NCI-H2171 treated with DMSO at 0.1 percent for 48 hours (cell line): Measurements from ENCODE around the gene ADI1.
"Not testable (repeated sequence)": the region's sequence is repeated elsewhere in the genome, so short reads cannot be mapped to it uniquely, and the experiment has no call there.

Experiments
- DNase-seq: peaks from one replicate; lab custom pipeline; 2025; lab: John Stamatoyannopoulos, UW

ADI1 gene

GRCh38 chr2:3493615-3494007 lies 25.7 kb downstream of the ADI1 start:
- DNase-seq = no peak

GRCh38 chr2:3492951-3493614 lies 26.2 kb downstream of the ADI1 start:
- DNase-seq = no peak

- not testable (repeated sequence) for DNase-seq
Observed at GRCh38 chr2:3492475-3492787, 26.9 kb downstream of the ADI1 start.

GRCh38 chr2:3491716-3492474 lies 27.4 kb downstream of the ADI1 start:
- no peak for DNase-seq

- no peak for DNase-seq
Observed at GRCh38 chr2:3491306-3491705, 28.0 kb downstream of the ADI1 start.

- peak; percentile 74 for DNase-seq
Observed at GRCh38 chr2:3490191-3491170, 28.9 kb downstream of the ADI1 start.

- no peak for DNase-seq
Observed at GRCh38 chr2:3489764-3490115, 29.6 kb downstream of the ADI1 start.

- no peak for DNase-seq
Observed at GRCh38 chr2:3488855-3489763, 30.2 kb downstream of the ADI1 start.

- no peak for DNase-seq
Observed at GRCh38 chr2:3488061-3488531, 31.2 kb downstream of the ADI1 start.

GRCh38 chr2:3487432-3487831 lies 31.9 kb downstream of the ADI1 start:
- no peak for DNase-seq

- DNase-seq = no peak
Observed at GRCh38 chr2:3487028-3487425, 32.3 kb downstream of the ADI1 start.

- DNase-seq = no peak
Observed at GRCh38 chr2:3486047-3487027, 33.0 kb downstream of the ADI1 start.

- no peak for DNase-seq
Observed at GRCh38 chr2:3485166-3485565, 34.2 kb downstream of the ADI1 start.

GRCh38 chr2:3483986-3484960 lies 35.1 kb downstream of the ADI1 start:
- DNase-seq = no peak

GRCh38 chr2:3483227-3483985 lies 35.9 kb downstream of the ADI1 start:
- DNase-seq = no peak

GRCh38 chr2:3482363-3482821 lies 36.9 kb downstream of the ADI1 start:
- DNase-seq = no peak

- no peak for DNase-seq
Observed at GRCh38 chr2:3481736-3482362, 37.5 kb downstream of the ADI1 start.

- no peak for DNase-seq
Observed at GRCh38 chr2:3481011-3481400, 38.3 kb downstream of the ADI1 start.
